ENCODE data around the gene PSME2.

PSME2 gene, protein sequence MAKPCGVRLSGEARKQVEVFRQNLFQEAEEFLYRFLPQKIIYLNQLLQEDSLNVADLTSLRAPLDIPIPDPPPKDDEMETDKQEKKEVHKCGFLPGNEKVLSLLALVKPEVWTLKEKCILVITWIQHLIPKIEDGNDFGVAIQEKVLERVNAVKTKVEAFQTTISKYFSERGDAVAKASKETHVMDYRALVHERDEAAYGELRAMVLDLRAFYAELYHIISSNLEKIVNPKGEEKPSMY

GRCh38 chr14:24146453-24146977 is at the start of gene PSME2:
Gene PSME2 (minus strand): TSS chr14:24146610. CDS start chr14:24146581, 29 bp downstream.
- peak; percentile 92 for DNase-seq

GRCh38 chr14:24195186-24196070 is 49.0 kb upstream of the PSME2 start, which contains the start of gene TM9SF1:
Gene TM9SF1 (minus strand): TSS chr14:24195441. CDS start chr14:24195019, 422 bp downstream.
- peak; percentile 93 for DNase-seq

DNA sequence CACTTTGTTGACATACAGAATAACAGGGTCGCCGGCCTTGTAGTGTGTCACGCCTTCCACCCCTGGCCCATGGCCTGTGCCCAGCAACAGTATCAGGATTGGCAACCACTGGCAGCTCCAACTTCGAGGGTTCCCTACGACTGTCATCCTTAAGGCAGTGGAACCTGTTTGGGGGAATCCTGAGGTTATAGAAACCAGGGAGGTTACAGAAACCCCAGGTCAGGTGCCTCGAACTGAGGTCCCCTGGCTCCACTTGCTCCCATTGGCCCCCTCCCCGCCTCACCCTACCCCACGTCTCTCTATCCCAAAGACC is 48.4 kb upstream of the PSME2 start:
- no peak for DNase-seq

DNA sequence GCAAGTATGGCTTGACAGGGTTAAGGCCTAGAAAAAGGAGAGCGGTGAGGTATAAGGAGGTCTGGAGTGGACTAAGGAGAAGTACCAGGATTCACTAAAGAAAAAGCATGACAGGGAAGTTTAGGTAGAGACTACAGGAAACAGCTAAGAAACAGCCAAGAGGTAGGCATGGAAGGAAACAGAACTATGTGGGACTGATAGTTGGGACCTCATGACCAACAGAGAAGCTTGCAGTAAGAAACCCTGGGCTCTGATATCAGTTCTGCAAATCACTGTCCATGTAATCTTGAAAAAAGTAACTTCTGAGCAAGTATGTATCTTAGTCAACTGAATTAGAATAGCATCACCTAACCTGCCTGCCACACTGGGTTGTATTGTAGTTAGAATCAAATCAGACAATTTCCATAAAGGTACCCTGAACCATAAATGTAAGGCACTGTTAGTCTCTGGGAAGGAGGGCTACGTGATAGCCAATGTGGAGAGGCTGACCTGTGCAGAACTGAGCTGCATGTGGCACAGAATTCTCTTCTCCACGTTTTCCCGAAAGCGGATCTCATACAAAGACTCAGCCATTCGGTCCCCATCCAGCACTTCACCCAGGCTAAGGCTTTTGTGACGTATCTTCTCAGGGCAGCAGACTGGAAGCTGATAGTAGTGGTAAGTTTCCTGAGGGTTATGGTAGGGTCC is 47.9 kb upstream of the PSME2 start:
- DNase-seq: no peak

DNA sequence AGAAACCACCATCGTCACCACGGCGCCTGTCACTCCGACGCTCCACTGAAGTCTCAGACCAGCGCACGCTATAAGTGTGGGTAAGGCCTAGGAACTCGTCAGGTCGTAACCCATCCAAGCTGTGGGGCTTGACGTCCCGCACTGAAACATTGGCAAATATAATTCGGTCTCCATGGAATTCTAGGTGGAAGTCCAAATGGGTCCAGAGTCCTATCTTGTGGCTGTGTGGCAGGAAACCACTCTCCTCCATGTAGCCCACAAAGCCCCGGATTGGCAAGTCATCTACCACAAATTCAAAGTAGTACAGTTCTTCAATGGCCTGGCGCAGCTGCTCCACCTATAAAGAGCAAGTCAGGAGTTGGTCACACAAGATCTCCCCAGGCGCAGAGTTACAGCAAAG is 46.5 kb upstream of the PSME2 start:
- no peak for DNase-seq

- no peak for DNase-seq
Measured at GRCh38 chr14:24190416-24190815, 44.0 kb upstream of the PSME2 start.

DNA sequence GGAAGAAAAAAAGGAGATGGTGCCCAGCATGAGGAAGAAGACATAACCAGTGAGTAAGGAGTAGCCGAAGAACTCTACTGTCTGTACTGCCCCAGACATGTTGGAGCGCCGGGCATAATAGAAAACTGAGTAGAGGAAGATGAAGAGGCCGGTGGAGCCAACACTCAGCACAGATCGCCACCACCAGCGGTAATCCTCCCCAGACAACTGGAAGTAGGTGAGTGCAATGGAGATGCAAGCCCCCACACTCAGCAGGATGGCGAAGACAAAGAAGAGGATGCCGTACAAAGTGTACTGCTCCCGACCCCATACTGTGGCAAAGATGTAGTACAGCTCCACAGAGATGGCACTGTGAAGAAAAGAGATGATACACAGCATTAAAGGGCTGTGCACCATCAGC is 43.0 kb upstream of the PSME2 start:
- DNase-seq: no peak

- no peak for DNase-seq
Measured at GRCh38 chr14:24189059-24189375, 42.6 kb upstream of the PSME2 start.

- DNase-seq: peak; percentile 96
Measured at GRCh38 chr14:24188251-24189058, 42.0 kb upstream of the PSME2 start, which contains the start of gene IPO4. Gene IPO4 (minus strand): TSS chr14:24188816. CDS start chr14:24188787, 29 bp downstream.

DNA sequence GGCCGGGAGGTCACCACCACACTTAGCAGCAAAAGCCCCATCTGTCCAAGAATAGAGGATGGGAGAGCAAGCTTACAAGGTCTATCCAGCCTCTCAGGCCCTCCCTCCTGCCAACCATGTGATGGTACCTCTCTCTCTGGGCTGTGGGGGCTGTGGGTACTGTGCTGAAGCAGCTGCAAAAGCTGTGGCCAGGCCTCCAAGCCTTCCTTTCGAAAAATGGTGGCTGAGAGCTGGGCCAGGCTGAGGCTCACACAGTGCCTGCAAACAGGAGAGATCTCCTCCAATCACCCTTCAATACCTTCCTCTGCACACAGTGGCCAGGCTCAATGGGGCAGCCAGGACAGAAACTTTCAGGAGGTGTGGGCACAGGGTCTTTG is 41.1 kb upstream of the PSME2 start:
- no peak for DNase-seq

DNA sequence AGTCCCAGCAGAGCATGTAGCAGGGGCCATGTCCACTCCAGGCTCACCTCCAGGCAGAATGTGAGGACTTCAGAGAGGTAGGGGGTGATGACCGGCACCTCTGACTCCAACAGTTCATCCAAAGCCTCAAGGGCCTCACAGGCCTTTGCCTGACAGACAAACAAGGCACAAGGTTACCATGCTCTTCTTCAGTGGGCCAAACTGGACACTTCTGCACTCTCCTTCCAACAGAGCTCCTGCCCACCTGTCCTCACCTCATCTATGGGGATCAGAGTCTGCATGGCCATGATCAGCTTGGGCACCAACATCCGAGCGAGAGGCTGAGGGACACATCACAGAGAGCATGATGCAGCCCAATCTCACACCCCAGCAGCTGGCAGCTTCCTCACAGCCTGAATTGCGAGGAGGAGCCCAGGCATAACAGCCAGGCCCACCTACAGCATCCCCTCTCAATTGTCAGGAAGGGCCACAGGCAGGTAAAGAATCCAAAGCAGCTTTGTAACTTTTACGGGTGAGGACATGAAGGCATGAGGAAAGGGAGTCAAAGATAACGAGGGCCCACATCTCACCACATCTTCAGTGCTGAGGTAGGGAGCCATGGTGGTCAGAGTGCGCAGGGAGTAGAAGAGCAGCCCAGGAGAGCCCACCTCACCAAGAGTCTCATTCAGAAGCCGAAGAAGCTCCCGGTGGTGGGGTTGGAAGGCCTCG is 40.6 kb upstream of the PSME2 start:
- DNase-seq: no peak

GRCh38 chr14:24185741-24186140 is 39.3 kb upstream of the PSME2 start:
- DNase-seq: no peak

DNA sequence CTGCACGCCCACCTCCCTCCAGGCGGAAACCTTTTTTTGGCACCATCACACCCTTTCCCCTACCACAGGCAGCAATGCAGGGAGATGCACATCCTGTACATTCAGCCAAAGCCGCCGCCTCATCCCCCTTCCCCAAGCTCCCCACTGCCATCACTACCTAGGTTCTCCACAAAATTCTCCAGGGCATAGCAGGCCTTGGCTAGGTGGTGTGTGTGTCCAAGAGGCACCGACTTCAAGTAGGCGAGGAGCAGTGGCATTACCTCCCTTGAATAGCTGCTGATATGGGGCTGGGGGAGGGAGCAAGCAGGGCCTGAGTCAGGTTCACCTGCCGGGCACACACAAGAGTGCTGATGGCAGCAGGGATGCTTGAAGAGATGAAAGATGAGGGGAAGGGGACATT is 38.6 kb upstream of the PSME2 start:
- DNase-seq: no peak

GRCh38 chr14:24184104-24184970 is 37.9 kb upstream of the PSME2 start:
- DNase-seq: no peak

GRCh38 chr14:24183014-24183481 is 36.6 kb upstream of the PSME2 start:
- no peak for DNase-seq

GRCh38 chr14:24182110-24182882 is 35.9 kb upstream of the PSME2 start:
- DNase-seq: no peak

- DNase-seq: no peak
Measured at GRCh38 chr14:24181371-24182077, 35.1 kb upstream of the PSME2 start.

GRCh38 chr14:24179961-24180796 is 33.8 kb upstream of the PSME2 start:
- DNase-seq: no peak

Measured in CD4-positive, alpha-beta T cell treated with Interferon gamma for 1 hour (primary cell).